Measurements from ENCODE around the gene ESYT1.

The ESYT1 gene

DNA sequence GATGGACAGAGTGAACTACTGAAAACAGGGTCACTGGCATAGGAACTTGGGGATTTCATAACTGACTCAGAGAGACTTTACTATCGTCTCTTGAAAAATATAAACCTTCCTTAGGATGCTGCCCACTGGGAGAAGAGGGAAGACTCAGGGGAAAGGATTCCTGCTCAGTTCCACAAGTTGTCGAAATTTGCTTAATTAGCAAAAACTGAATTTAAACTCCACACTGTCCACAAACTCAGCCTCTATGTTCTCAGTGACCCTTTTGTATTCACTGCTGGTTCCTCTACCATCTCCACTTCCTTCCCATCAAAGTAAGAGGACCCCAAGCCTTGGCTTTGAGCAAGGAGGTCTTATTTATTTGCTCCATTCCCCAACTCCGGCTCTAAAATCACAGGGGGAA lies 17.1 kb downstream of the ESYT1 start:
- TF ChIP-seq ZNF274 (IDR thresholded peaks at IDR 0.05; ENCODE audit: low read depth, low read length) (no peak), SUZ12 (IDR thresholded peaks at IDR 0.05; ENCODE audit: extremely low read depth, insufficient read depth, insufficient read length) (no peak), YY1 (IDR thresholded peaks at IDR 0.05; ENCODE audit: insufficient read depth, insufficient read length) (no peak)
- H3K4me1 ChIP-seq (ENCODE audit: insufficient read depth, insufficient read length): no peaks in the 10 kb centered on the region
- no peaks in the 10 kb centered on the region for H3K27me3 ChIP-seq (ENCODE audit: insufficient read depth, insufficient read length)
- peaks cover 44% of the 10 kb centered on the region for H3K36me3 ChIP-seq (ENCODE audit: insufficient read depth, insufficient read length, low read length)
- H3K9me3 ChIP-seq (ENCODE audit: insufficient read depth, low read length): no peaks in the 10 kb centered on the region
- H3K9ac ChIP-seq (ENCODE audit: insufficient read length, low read depth): no peak overlapping the region
- H3K4me3 ChIP-seq (ENCODE audit: insufficient read length, low read depth): no peak overlapping the region
- no peak for DNase-seq (ENCODE audit: low read depth, low spot score)

DNA sequence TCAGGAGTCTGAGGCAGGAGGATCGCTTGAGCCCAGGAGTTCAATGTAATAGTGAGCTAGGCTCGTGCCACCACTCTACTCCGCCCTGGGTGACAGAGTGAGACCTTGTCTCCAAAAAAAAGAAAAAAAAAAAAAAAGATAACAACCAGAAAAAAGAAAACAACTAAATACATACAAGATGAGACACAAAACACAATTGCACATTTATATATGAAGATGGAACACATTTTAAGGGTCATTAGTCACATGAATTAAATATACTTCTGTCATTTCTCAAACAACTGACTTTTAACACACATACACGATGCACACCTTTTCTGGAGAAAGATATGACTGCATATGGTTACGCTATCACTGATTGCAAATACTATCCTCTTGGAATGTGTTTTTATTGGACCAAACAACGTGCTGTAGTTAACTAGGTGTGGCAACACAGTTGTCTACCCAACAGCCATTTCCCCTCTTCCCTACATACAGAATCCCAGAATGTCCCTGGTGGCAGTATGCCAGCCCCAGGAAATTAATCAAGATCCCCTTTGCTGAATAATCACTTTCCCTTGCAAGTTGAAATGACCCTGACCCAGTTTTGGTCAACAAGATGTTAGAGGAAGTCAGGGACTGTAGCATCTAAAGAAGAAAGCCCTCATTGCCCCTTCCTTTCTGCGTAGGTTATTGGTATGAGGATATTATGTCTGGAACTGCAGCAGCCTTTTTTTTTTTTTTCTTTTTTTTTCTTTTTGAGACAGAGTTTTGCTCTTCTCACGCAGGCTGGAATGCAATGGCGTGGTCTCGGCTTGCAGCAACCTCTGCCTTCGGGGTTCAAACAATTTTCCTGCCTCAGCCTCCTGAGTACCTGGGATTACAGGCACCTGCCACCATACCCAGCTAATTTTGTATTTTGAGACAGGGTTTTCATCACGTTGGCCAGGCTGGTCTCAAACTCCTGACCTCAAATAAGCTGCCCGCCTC lies 18.7 kb downstream of the ESYT1 start:
- Histone ChIP-seq H3K9me3 (ENCODE audit: insufficient read depth, low read length) (no peaks in the 10 kb centered on the region), H3K27me3 (ENCODE audit: insufficient read depth, insufficient read length) (no peaks in the 10 kb centered on the region), H3K4me1 (ENCODE audit: insufficient read depth, insufficient read length) (no peaks in the 10 kb centered on the region), H3K9ac (ENCODE audit: insufficient read length, low read depth) (no peak overlapping the region), H3K36me3 (ENCODE audit: insufficient read depth, insufficient read length, low read length) (peaks cover 36% of the 10 kb centered on the region), H3K4me3 (ENCODE audit: insufficient read length, low read depth) (no peak overlapping the region)
- no peak for DNase-seq (ENCODE audit: low read depth, low spot score)
- TF ChIP-seq ZNF274 (IDR thresholded peaks at IDR 0.05; ENCODE audit: low read depth, low read length): no peak
- no peak for TF ChIP-seq YY1 (IDR thresholded peaks at IDR 0.05; ENCODE audit: insufficient read depth, insufficient read length)
- no peak for TF ChIP-seq SUZ12 (IDR thresholded peaks at IDR 0.05; ENCODE audit: extremely low read depth, insufficient read depth, insufficient read length)

DNA sequence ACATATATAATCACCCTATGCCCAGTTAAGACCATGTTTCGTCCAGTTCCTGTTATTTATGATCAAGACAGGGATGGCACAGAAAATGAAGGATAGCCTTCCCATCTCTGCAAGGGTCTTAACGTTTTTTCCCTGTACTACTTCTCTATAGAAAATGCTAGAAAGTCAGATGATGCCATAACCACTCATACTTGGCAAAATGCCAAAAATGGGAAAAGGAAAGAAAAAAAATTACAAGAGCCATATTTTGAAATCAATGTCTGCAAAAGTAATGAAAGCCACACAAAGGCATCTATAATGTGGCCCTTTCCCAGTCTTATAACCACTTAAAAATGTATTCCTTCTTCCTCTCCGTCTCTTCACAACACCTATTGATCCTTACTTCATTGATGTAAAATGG lies 22.5 kb downstream of the ESYT1 start:
- peaks cover 5% of the 10 kb centered on the region for H3K4me1 ChIP-seq (ENCODE audit: insufficient read depth, insufficient read length)
- no peak for DNase-seq (ENCODE audit: low read depth, low spot score)
- no peak overlapping the region for H3K9ac ChIP-seq (ENCODE audit: insufficient read length, low read depth)
- no peak for TF ChIP-seq SUZ12 (IDR thresholded peaks at IDR 0.05; ENCODE audit: extremely low read depth, insufficient read depth, insufficient read length)
- no peak for TF ChIP-seq YY1 (IDR thresholded peaks at IDR 0.05; ENCODE audit: insufficient read depth, insufficient read length)
- TF ChIP-seq ZNF274 (IDR thresholded peaks at IDR 0.05; ENCODE audit: low read depth, low read length): no peak
- peaks cover 17% of the 10 kb centered on the region for H3K36me3 ChIP-seq (ENCODE audit: insufficient read depth, insufficient read length, low read length)
- no peaks in the 10 kb centered on the region for H3K27me3 ChIP-seq (ENCODE audit: insufficient read depth, insufficient read length)
- H3K4me3 ChIP-seq (ENCODE audit: insufficient read length, low read depth): no peak overlapping the region
- no peaks in the 10 kb centered on the region for H3K9me3 ChIP-seq (ENCODE audit: insufficient read depth, low read length)

DNA sequence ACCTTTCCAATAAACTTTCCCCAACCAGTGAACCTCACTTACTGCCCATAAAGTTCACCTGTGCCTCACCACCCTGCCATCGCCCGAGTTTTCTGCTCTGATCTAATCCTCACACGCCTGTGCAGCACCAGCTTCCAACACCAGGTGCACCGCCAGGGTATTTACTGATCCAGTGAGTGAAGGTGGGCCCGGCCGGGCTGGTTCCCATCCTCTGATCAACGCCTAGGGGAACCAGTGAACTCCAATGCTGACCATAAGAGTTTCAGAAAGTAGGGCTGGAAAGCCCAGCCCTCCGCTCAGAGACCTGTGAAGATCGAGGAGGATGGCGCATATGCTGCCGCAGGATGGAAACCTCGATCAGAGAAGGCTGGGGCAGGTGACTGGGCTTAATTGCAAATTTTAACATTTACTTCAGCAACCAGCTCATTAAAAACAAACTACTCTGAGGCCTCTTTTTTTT lies 23.6 kb downstream of the ESYT1 start:
- Histone ChIP-seq H3K36me3 (ENCODE audit: insufficient read depth, insufficient read length, low read length) (peaks cover 22% of the 10 kb centered on the region), H3K9ac (ENCODE audit: insufficient read length, low read depth) (peak overlapping the region; percentile 85), H3K9me3 (ENCODE audit: insufficient read depth, low read length) (no peaks in the 10 kb centered on the region), H3K4me1 (ENCODE audit: insufficient read depth, insufficient read length) (peaks cover 5% of the 10 kb centered on the region), H3K4me3 (ENCODE audit: insufficient read length, low read depth) (peak overlapping the region; percentile 56), H3K27me3 (ENCODE audit: insufficient read depth, insufficient read length) (no peaks in the 10 kb centered on the region)
- peak; percentile 58 for DNase-seq (ENCODE audit: low read depth, low spot score)
- no peak for TF ChIP-seq YY1 (IDR thresholded peaks at IDR 0.05; ENCODE audit: insufficient read depth, insufficient read length)
- no peak for TF ChIP-seq SUZ12 (IDR thresholded peaks at IDR 0.05; ENCODE audit: extremely low read depth, insufficient read depth, insufficient read length)

DNA sequence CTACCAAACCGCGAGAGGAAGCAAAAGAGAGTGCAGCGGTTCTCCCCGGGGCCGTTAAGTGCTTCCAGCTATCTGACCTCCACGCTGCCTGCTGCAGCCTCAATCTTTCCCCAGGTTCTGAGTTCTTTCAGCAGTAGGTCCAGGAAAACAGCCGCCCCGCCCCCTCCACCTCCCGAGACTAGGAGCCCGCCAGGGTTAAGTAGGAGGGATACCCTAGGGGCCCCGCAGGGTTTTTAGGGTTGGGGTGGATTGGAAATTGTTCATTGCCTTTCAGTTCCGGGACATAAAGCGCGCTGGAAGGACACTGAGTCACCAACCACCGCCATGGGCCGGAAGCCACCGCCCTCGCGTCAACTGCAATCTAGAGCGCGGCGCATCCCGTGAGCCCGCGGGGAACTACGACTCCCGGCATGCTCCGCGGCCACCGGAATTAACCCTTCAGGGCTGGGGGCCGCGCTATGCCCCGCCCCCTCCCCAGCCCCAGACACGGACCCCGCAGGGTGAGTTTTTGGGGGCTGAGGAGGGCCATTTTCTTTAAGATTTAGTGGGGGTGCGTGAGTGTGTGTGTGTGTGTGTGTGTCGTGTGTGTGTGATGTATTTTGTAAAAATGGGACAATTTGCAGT lies 24.2 kb downstream of the ESYT1 start, which contains the start of gene MYL6B:
Gene MYL6B (plus strand): TSS at position 456 of the 624 bp plus-strand sequence. CDS start 1,332 bp downstream, outside the sequence.
- H3K9ac ChIP-seq (ENCODE audit: insufficient read length, low read depth): peak within 1 kb of the TSS; percentile 85
- peaks cover 5% of the 10 kb centered on the region for H3K4me1 ChIP-seq (ENCODE audit: insufficient read depth, insufficient read length)
- DNase-seq (ENCODE audit: low read depth, low spot score): peak; percentile 89
- peak within 1 kb of the TSS; percentile 56 for H3K4me3 ChIP-seq (ENCODE audit: insufficient read length, low read depth)
- H3K9me3 ChIP-seq (ENCODE audit: insufficient read depth, low read length): no peaks in the 10 kb centered on the region
- TF ChIP-seq YY1 (IDR thresholded peaks at IDR 0.05; ENCODE audit: insufficient read depth, insufficient read length): peak; percentile 44
- TF ChIP-seq SUZ12 (IDR thresholded peaks at IDR 0.05; ENCODE audit: extremely low read depth, insufficient read depth, insufficient read length): no peak
- peaks cover 22% of the 10 kb centered on the region for H3K36me3 ChIP-seq (ENCODE audit: insufficient read depth, insufficient read length, low read length)
- no peaks in the 10 kb centered on the region for H3K27me3 ChIP-seq (ENCODE audit: insufficient read depth, insufficient read length)

DNA sequence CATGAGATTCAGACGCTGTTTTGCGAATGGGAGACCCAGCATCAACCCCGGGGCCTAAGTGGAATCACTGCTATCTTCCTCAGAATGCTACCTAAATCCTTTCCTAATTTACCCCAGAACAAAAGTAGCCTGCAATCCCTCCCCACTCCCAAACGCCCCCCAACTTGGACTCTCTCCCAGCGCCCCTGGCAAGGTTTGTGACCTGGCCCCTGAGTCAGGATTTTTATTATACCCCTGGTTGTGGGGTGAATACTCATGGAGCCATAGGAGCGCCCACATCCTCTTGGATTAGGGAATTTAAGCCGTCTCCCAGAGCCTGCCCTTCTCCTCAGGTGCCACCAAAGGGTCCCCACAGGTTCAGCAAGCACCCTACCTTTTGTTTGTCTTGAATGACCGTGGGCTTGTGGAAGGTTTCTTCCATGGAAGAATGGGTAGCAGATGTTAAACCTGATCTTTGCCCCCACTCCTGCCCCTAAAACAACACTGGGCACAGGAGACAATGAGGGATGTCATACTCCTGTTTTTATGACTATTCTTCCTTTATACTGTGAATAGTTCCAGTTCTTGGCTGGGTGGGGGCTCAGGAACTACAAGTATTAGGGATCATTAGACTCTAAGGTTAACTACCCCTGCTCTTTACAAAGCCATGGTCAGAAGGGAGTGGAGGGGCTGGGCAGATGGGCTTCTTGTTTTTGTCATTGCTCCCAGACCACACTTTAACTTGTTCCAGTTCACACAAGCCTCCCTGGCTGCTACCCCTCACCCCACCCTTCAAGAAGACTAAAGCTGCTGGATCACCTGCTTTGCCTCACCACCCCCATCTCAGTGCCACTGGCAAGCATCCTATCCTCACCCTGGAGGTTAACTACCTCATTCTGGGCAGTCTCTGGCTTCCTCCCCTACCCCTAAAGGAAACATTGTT lies 24.9 kb downstream of the ESYT1 start:
- H3K36me3 ChIP-seq (ENCODE audit: insufficient read depth, insufficient read length, low read length): peaks cover 22% of the 10 kb centered on the region
- peak overlapping the region; percentile 56 for H3K4me3 ChIP-seq (ENCODE audit: insufficient read length, low read depth)
- peaks cover 5% of the 10 kb centered on the region for H3K4me1 ChIP-seq (ENCODE audit: insufficient read depth, insufficient read length)
- no peak for TF ChIP-seq YY1 (IDR thresholded peaks at IDR 0.05; ENCODE audit: insufficient read depth, insufficient read length)
- TF ChIP-seq SUZ12 (IDR thresholded peaks at IDR 0.05; ENCODE audit: extremely low read depth, insufficient read depth, insufficient read length): no peak
- TF ChIP-seq ZNF274 (IDR thresholded peaks at IDR 0.05; ENCODE audit: low read depth, low read length): no peak
- DNase-seq (ENCODE audit: low read depth, low spot score): no peak
- no peaks in the 10 kb centered on the region for H3K9me3 ChIP-seq (ENCODE audit: insufficient read depth, low read length)
- peak overlapping the region; percentile 85 for H3K9ac ChIP-seq (ENCODE audit: insufficient read length, low read depth)
- H3K27me3 ChIP-seq (ENCODE audit: insufficient read depth, insufficient read length): no peaks in the 10 kb centered on the region

Data from NT2/D1 (cell line).